Hepatocyte (in vitro differentiated cells): ENCODE results near the gene AP1S2. TPM values are rescaled to one million over a fixed set of nuclear protein-coding genes. Genes with fewer than 3 reads are reported as not detected.

Experiments used
- DNase-seq: peaks from one replicate; pipeline ENCODE4 v3.0.0-alpha.2; 2016; ENCODE audit warnings: low spot score
- H2AFZ ChIP-seq: fragments of 200-600 bp; sonication (generic); 2 replicates; pipeline ENCODE4 v1.6.0; 2016; ENCODE audit warnings: antibody characterized with exemption, mild to moderate bottlenecking
- H3K27ac ChIP-seq: fragments of 200-600 bp; sonication (generic); 2 replicates; pipeline ENCODE4 v1.5.1; 2016; ENCODE audit warnings: mild to moderate bottlenecking
- H3K27me3 ChIP-seq: fragments of 200-600 bp; sonication (generic); 2 replicates; pipeline ENCODE4 v1.6.1; 2016
- H3K36me3 ChIP-seq: fragments of 200-600 bp; sonication (generic); replicated peaks from 2 replicates; pipeline ENCODE4 v1.5.1; 2016; ENCODE audit warnings: low read depth; ENCODE audit not compliant: insufficient read depth
- H3K4me1 ChIP-seq: fragments of 200-600 bp; sonication (generic); 2 replicates; pipeline ENCODE4 v1.5.1; 2016; ENCODE audit warnings: mild to moderate bottlenecking, moderate library complexity; ENCODE audit not compliant: insufficient read depth
- H3K4me2 ChIP-seq: fragments of 200-600 bp; sonication (generic); 2 replicates; pipeline ENCODE4 v1.6.0; 2016
- H3K4me3 ChIP-seq: fragments of 200-600 bp; sonication (generic); 2 replicates; pipeline ENCODE4 v1.5.1; 2016; ENCODE audit warnings: mild to moderate bottlenecking
- H3K79me2 ChIP-seq: fragments of 200-600 bp; sonication (generic); 2 replicates; pipeline ENCODE4 v1.6.0; 2017; ENCODE audit warnings: mild to moderate bottlenecking
- H3K9me2 ChIP-seq: fragments of 200-600 bp; sonication (generic); replicated peaks from 2 replicates; pipeline ENCODE4 v1.6.0; 2017; ENCODE audit warnings: mild to moderate bottlenecking; ENCODE audit not compliant: insufficient read depth
- H3K9me3 ChIP-seq: fragments of 200-600 bp; sonication (generic); 2 replicates; pipeline ENCODE4 v1.5.1; 2016; ENCODE audit warnings: low read depth, mild to moderate bottlenecking
- H4K20me1 ChIP-seq: fragments of 200-600 bp; sonication (generic); 2 replicates; pipeline ENCODE4 v1.6.0; 2016; ENCODE audit warnings: mild to moderate bottlenecking; ENCODE audit not compliant: insufficient read depth, poor library complexity, severe bottlenecking
- CTCF ChIP-seq: fragments of 200-600 bp; sonication (generic); IDR thresholded peaks from 2 replicates; pipeline ENCODE4 v1.5.1; 2016; ENCODE audit warnings: antibody characterized with exemption, mild to moderate bottlenecking; ENCODE audit not compliant: poor library complexity
- EZH2 ChIP-seq: fragments of 200-600 bp; sonication (generic); IDR thresholded peaks from 2 replicates; pipeline ENCODE4 v1.6.1; 2016; ENCODE audit warnings: antibody characterized with exemption, mild to moderate bottlenecking, borderline replicate concordance
- EZH2phosphoT487 ChIP-seq: fragments of 200-600 bp; sonication (generic); IDR thresholded peaks from one replicate; pipeline ENCODE4 v1.6.1; 2018; ENCODE audit warnings: antibody characterized with exemption, mild to moderate bottlenecking, low read depth, moderate library complexity; ENCODE audit not compliant: unreplicated experiment, severe bottlenecking
- WGBS: methylation state at CpG from one replicate; pipeline ENCODE4 v1.1.6; 2016; ENCODE audit warnings: low lambda C conversion rate; ENCODE audit errors: missing lambda C conversion rate; 5-methylcytosine and 5-hydroxymethylcytosine counted together
- polyA plus RNA-seq: library from polyadenylated mRNA; unstranded; fragments of >200 nt; fragmentation: Nextera tagmentation; extraction: Ambion mirVana; gene quantifications from 2 replicates; pipeline ENCODE4 v1.2.1, GENCODE V29; 2016
- total RNA-seq: library from RNA; depleted of rRNA; stranded (reverse); fragments of >200 nt; gene quantifications from 2 replicates; pipeline ENCODE4 v1.2.3, GENCODE V29; 2014

The AP1S2 gene
- total and polyA plus RNA-seq, 2 experiments from 2014 or later, result 29.0 to 69.2 TPM

- Histone ChIP-seq H3K36me3 (no peaks in the 10 kb centered on the region), H3K9me3 (no peaks in the 10 kb centered on the region), H3K4me1 (no peaks in the 10 kb centered on the region), H3K79me2 (peaks cover 2% of the 10 kb centered on the region), H3K27ac (peak overlapping the region; percentile 43), H3K27me3 (no peaks in the 10 kb centered on the region), H3K9me2 (no peaks in the 10 kb centered on the region), H2AFZ (no peak overlapping the region), H3K4me2 (no peak overlapping the region), H3K4me3 (no peak overlapping the region), H4K20me1 (no peaks in the 10 kb centered on the region)
- WGBS, result 64% methylated on average over 10 of the region's 10 CpGs
- TF ChIP-seq CTCF (peak; percentile 51), EZH2 (no peak)
- DNase-seq, result peak; percentile 68
These were observed 38.7 kb downstream of the AP1S2 start for GRCh38 chrX:15815779-15816437.

- no peak for TF ChIP-seq EZH2phosphoT487
- no peak for TF ChIP-seq EZH2
- TF ChIP-seq CTCF, result no peak
- no peak for DNase-seq
- Histone ChIP-seq H4K20me1 (no peaks in the 10 kb centered on the region), H3K27me3 (no peaks in the 10 kb centered on the region), H3K27ac (no peak overlapping the region), H3K4me1 (no peaks in the 10 kb centered on the region), H2AFZ (no peak overlapping the region), H3K36me3 (no peaks in the 10 kb centered on the region), H3K9me2 (no peaks in the 10 kb centered on the region), H3K4me3 (no peak overlapping the region), H3K9me3 (no peaks in the 10 kb centered on the region), H3K4me2 (no peak overlapping the region), H3K79me2 (peaks cover 2% of the 10 kb centered on the region)
- 93% methylated on average over 6 of the region's 6 CpGs for WGBS
These were observed 39.7 kb downstream of the AP1S2 start for GRCh38 chrX:15814771-15815365.

- WGBS, result 85% methylated on average over 1 of the region's 1 CpG
- H3K27me3 ChIP-seq, result no peaks in the 10 kb centered on the region
- no peaks in the 10 kb centered on the region for H3K36me3 ChIP-seq
- TF ChIP-seq CTCF (no peak), EZH2phosphoT487 (no peak), EZH2 (no peak)
- H3K4me1 ChIP-seq, result no peaks in the 10 kb centered on the region
- H3K27ac ChIP-seq, result no peak overlapping the region
- H2AFZ ChIP-seq, result no peak overlapping the region
- no peak overlapping the region for H3K4me2 ChIP-seq
- H3K79me2 ChIP-seq, result peaks cover 2% of the 10 kb centered on the region
- H4K20me1 ChIP-seq, result no peaks in the 10 kb centered on the region
- no peaks in the 10 kb centered on the region for H3K9me2 ChIP-seq
- H3K4me3 ChIP-seq, result no peak overlapping the region
- DNase-seq, result no peak
- H3K9me3 ChIP-seq, result no peaks in the 10 kb centered on the region
These were observed 41.2 kb downstream of the AP1S2 start for GRCh38 chrX:15813416-15813815.
